Liver (tissue), 9 donors: ENCODE results near the gene MARS1. TPM values are rescaled to one million over a fixed set of nuclear protein-coding genes. Genes with fewer than 3 reads are reported as not detected.
A peak's percentile ranks its signal among the peaks of the same experiment; 100 is the strongest.

Experiments used
- DNase-seq: peaks from one replicate; pipeline ENCODE4 v3.0.0-alpha.2; 2017; ENCODE audit warnings: low spot score
- H3K27ac ChIP-seq, 2 donors: one replicate each; pipeline ENCODE4 v1.7.0; 2013; ENCODE audit warnings: inconsistent platforms in 2 of 2, low read length in 2 of 2, control low read depth in 1 of 2, low read depth in 1 of 2, mild to moderate bottlenecking in 1 of 2
- H3K27me3 ChIP-seq, 4 donors: one replicate each; pipeline versions ENCODE4 v1.6.1 to v1.7.0; 2013; ENCODE audit warnings: low read length in 3 of 4, inconsistent platforms in 1 of 4, mild to moderate bottlenecking in 1 of 4, moderate library complexity in 1 of 4; ENCODE audit not compliant: control insufficient read depth in 4 of 4, insufficient read depth in 4 of 4
- H3K36me3 ChIP-seq, 4 donors: one replicate each; pipeline versions ENCODE4 v1.6.1 to v1.7.0; 2013; ENCODE audit warnings: low read length in 3 of 4, mild to moderate bottlenecking in 3 of 4, low read depth in 1 of 4, moderate library complexity in 1 of 4; ENCODE audit not compliant: control insufficient read depth in 4 of 4, insufficient read depth in 3 of 4
- H3K4me1 ChIP-seq, 4 donors: one replicate each; pipeline versions ENCODE4 v1.6.1 to v1.7.0; 2013; ENCODE audit warnings: low read length in 3 of 4, mild to moderate bottlenecking in 3 of 4, moderate library complexity in 1 of 4; ENCODE audit not compliant: control insufficient read depth in 4 of 4, insufficient read depth in 4 of 4
- H3K4me3 ChIP-seq, 3 donors: one replicate each; pipeline versions ENCODE4 v1.6.1 to v1.7.0; 2013; ENCODE audit warnings: low read length in 3 of 3, control low read depth in 1 of 3, low read depth in 1 of 3, mild to moderate bottlenecking in 1 of 3
- H3K9ac ChIP-seq, 2 donors: one replicate each; pipeline ENCODE4 v1.7.0; 2013; ENCODE audit warnings: low read length in 2 of 2, mild to moderate bottlenecking in 2 of 2, moderate library complexity in 2 of 2, control low read depth in 1 of 2, low read depth in 1 of 2
- H3K9me3 ChIP-seq, 4 donors: one replicate each; pipeline versions ENCODE4 v1.6.1 to v1.7.0; 2013; ENCODE audit warnings: low read length in 3 of 4; ENCODE audit not compliant: control insufficient read depth in 4 of 4
- CTCF ChIP-seq: fragments of 150-350 bp; IDR thresholded peaks from 2 replicates; pipeline ENCODE4 v1.5.1; 2017; ENCODE audit warnings: improper control_type of control experiment, low read depth, low read length; ENCODE audit not compliant: missing input control
- FOXA2 ChIP-seq: IDR thresholded peaks from 2 replicates; pipeline ENCODE4 v1.6.1; 2016; ENCODE audit warnings: antibody characterized with exemption
- HNF4A ChIP-seq, 2 donors: conservative IDR thresholded peaks; 2 replicates each; pipeline ENCODE4 v1.6.1; 2016; ENCODE audit warnings: antibody characterized with exemption in 2 of 2, mild to moderate bottlenecking in 2 of 2
- JUND ChIP-seq, 2 donors: IDR thresholded peaks; 2 replicates each; pipeline ENCODE4 v1.6.1; 2016; ENCODE audit warnings: antibody characterized with exemption in 2 of 2
- RAD21 ChIP-seq, 2 donors: IDR thresholded peaks; 2 replicates each; pipeline ENCODE4 v1.6.1; 2016; ENCODE audit warnings: antibody characterized with exemption in 2 of 2, mild to moderate bottlenecking in 2 of 2
- REST ChIP-seq: IDR thresholded peaks from 2 replicates; pipeline ENCODE4 v1.6.1; 2016; ENCODE audit warnings: antibody characterized with exemption, mild to moderate bottlenecking
- RXRA ChIP-seq, 2 donors: IDR thresholded peaks; 2 replicates each; pipeline ENCODE4 v1.6.1; 2017 to 2018; ENCODE audit warnings: antibody characterized with exemption in 2 of 2, mild to moderate bottlenecking in 1 of 2
- SP1 ChIP-seq: IDR thresholded peaks from 2 replicates; pipeline ENCODE4 v1.6.1; 2018; ENCODE audit warnings: antibody characterized with exemption, mild to moderate bottlenecking
- TAF1 ChIP-seq: conservative IDR thresholded peaks from 2 replicates; pipeline ENCODE4 v1.6.1; 2016; ENCODE audit warnings: antibody characterized with exemption, mild to moderate bottlenecking
- WGBS: extraction: QIAGEN DNeasy Blood & Tissue Kit; methylation state at CpG from one replicate; pipeline ENCODE4 v1.1.7; 2013; 5-methylcytosine and 5-hydroxymethylcytosine counted together
- polyA plus RNA-seq, 2 donors: library from polyadenylated mRNA; stranded (reverse) in 1 of 2; unstranded in 1 of 2; fragments of 200-250 nt in 1 of 2; fragments of >200 nt in 1 of 2; fragmentation: Nextera tagmentation in 1 of 2; extraction: Ambion mirVana in 1 of 2; gene quantifications; one replicate each; pipeline versions ENCODE4 v1.2.1 to v1.2.3, GENCODE V29; 2013 to 2015
- total RNA-seq, 2 donors: library from RNA; depleted of rRNA; stranded (reverse); fragments of >200 nt; gene quantifications; one replicate each; pipeline ENCODE4 v1.2.3, GENCODE V29; 2014
- donor health status: healthy.
- donor health status: healthy.
- donor health status: healthy.
- donor health status: healthy.
- donor health status: healthy.

The MARS1 gene
- total and polyA plus RNA-seq, 4 donors: 43.9 to 83.3 (median 56.0) TPM

GRCh38 chr12:57455374-57456144 is 32.3 kb upstream of the MARS1 start:
- Histone ChIP-seq H3K4me3 (peak overlapping the region; percentile 67 to 92 (median 77)), H3K4me1 (peaks cover 12 to 51% (median 26%) of the 10 kb centered on the region in 4 donors)

GRCh38 chr12:57456145-57456700 is 31.6 kb upstream of the MARS1 start:
- H3K27me3 ChIP-seq: no peaks in the 10 kb centered on the region

More at GRCh38 chr12:57455374-57456144, 32.3 kb upstream of the MARS1 start:
- H3K27ac ChIP-seq: peak overlapping the region; percentile 94 to 96
- no peak for TF ChIP-seq FOXA2
- peak; percentile 60 for TF ChIP-seq TAF1
- no peaks in the 10 kb centered on the region for H3K36me3 ChIP-seq
- WGBS: 26% methylated on average over 10 of the region's 10 CpGs
- no peak for DNase-seq
- H3K27me3 ChIP-seq: no peaks in the 10 kb centered on the region
- H3K9me3 ChIP-seq: no peaks in the 10 kb centered on the region
- peak overlapping the region; percentile 60 to 96 for H3K9ac ChIP-seq

More at GRCh38 chr12:57456145-57456700, 31.6 kb upstream of the MARS1 start:
- 15% methylated on average over 15 of the region's 15 CpGs for WGBS
- Histone ChIP-seq H3K4me1 (peaks cover 14 to 51% (median 28%) of the 10 kb centered on the region in 4 donors), H3K36me3 (no peaks in the 10 kb centered on the region), H3K27ac (peak overlapping the region; percentile 94 to 96), H3K4me3 (peak overlapping the region; percentile 67 to 92 (median 77)), H3K9ac (peak overlapping the region; percentile 60 to 96), H3K9me3 (no peaks in the 10 kb centered on the region)
- no peak for DNase-seq
- TF ChIP-seq HNF4A (conservative IDR thresholded peaks at IDR 0.05) (peak in 1 of 2 donors; percentile 12), REST (no peak), FOXA2 (no peak), RAD21 (IDR thresholded peaks at IDR 0.05) (peak; percentile 57 to 75), CTCF (peak; percentile 42), JUND (IDR thresholded peaks at IDR 0.05) (peak in 1 of 2 donors; percentile 35), SP1 (peak; percentile 13), RXRA (IDR thresholded peaks at IDR 0.05) (peak in 1 of 2 donors; percentile 16)
